Mononuclear cell (primary cell): ENCODE data around the gene AMY1B. TPM values are rescaled to one million over a fixed set of nuclear protein-coding genes. Genes with fewer than 3 reads are reported as not detected.
"Not testable (repeated sequence)": the region's sequence is repeated elsewhere in the genome, so short reads cannot be mapped to it uniquely, and the experiment has no call there.

Experiments used
- H3K27me3 ChIP-seq: 2 replicates; pipeline ENCODE4 v1.6.0; 2011; ENCODE audit warnings: low read length, control low read depth; ENCODE audit not compliant: insufficient read depth
- H3K4me1 ChIP-seq: 2 replicates; pipeline ENCODE4 v1.5.1; 2011; ENCODE audit warnings: mild to moderate bottlenecking, low read length, control low read depth; ENCODE audit not compliant: insufficient read depth
- H3K4me3 ChIP-seq: 2 replicates; pipeline ENCODE4 v1.5.1; 2011; ENCODE audit warnings: mild to moderate bottlenecking, low read length, moderate library complexity
- H3K9me3 ChIP-seq: 2 replicates; pipeline ENCODE4 v1.5.1; 2011; ENCODE audit warnings: low read depth, mild to moderate bottlenecking, control low read depth, low read length
- total RNA-seq: library from RNA; depleted of rRNA; stranded (reverse); fragments of >200 nt; gene quantifications from one replicate; pipeline ENCODE4 v1.2.3, GENCODE V29; 2012

The AMY1B gene
- total RNA-seq, 1 donor: not detected

DNA sequence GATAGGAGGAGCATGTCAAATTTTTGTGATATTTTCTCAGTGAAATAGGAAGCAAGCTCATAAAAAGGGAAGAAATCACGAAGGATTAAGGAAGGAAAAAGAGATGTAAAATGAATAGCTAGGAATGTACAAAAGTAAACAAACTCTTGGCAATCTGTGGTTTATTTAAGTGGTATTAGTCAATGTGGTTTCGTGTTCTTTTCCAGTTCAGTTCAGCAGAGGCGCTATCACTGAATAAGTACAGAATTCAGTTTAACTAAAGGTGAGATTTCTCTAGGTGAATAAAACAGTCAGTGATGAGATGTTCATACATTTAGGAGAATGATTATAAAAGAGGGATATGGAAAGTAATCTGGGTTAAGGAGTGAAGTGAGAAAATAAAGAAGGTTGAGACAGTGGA lies 52.1 kb downstream of the AMY1B start:
- not testable (repeated sequence) for H3K4me1 ChIP-seq, H3K27me3 ChIP-seq, H3K4me3 ChIP-seq, H3K9me3 ChIP-seq

DNA sequence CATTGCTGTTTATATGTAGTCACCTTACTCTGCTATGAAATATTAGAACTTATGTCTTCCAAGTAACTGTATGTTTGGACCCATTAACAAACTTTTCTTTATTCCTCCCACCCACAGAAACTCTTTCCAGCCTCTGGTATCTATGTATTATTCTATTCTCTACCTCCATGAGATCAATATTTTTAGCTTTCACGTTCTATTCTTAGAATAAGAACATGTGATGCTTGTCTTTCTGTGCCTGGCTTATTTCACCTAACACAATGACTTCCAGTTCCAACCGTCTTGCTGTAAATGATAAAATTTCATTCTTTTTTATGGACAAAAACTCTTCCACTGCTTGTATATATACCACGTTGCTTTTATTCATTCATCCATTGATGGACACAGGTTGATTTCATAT lies 54.8 kb downstream of the AMY1B start:
- H3K9me3 ChIP-seq, H3K27me3 ChIP-seq, H3K4me1 ChIP-seq, H3K4me3 ChIP-seq: not testable (repeated sequence)

Other genes with a start within 250 kb of the AMY1B start
- gene RNPC3, start 170.5 kb downstream of the AMY1B start, total RNA-seq: 59.9 TPM
- gene AMY2B, start 124.6 kb downstream of the AMY1B start, total RNA-seq: 30.1 TPM
- not detected for gene AMY2A, start 78.8 kb downstream of the AMY1B start, total RNA-seq
- not detected for gene AMY1A, start 40.5 kb downstream of the AMY1B start, total RNA-seq
- not detected for gene AMY1C, start 53.7 kb upstream of the AMY1B start, total RNA-seq